ENCODE results near the gene GEMIN4. TPM values are rescaled to one million over a fixed set of nuclear protein-coding genes. Genes with fewer than 3 reads are reported as not detected.
"Not testable (repeated sequence)": the region's sequence is repeated elsewhere in the genome, so short reads cannot be mapped to it uniquely, and the experiment has no call there.

The GEMIN4 gene
- total RNA-seq, 4 donors from 2014 or later: 8.4 to 49.5 (median 16.8) TPM

GRCh38 chr17:792277-792676, 40.2 kb upstream of the GEMIN4 start:
- Histone ChIP-seq H3K27ac (no peak overlapping the region), H3K36me3 (peaks cover 0 to 42% (median 0%) of the 10 kb centered on the region in 3 donors), H3K4me3 (no peak overlapping the region), H3K4me1 (peaks cover 0 to 12% (median 0%) of the 10 kb centered on the region in 4 donors), H3K27me3 (no peaks in the 10 kb centered on the region), H3K9me3 (no peaks in the 10 kb centered on the region)
- TF ChIP-seq CTCF (IDR thresholded peaks at IDR 0.05) (no peak), POLR2A (IDR thresholded peaks at IDR 0.05) (no peak)
- DNase-seq: no peak

GRCh38 chr17:791829-792228, 39.8 kb upstream of the GEMIN4 start:
- Histone ChIP-seq H3K9me3 (no peaks in the 10 kb centered on the region), H3K4me3 (no peak overlapping the region), H3K4me1 (peaks cover 0 to 12% (median 0%) of the 10 kb centered on the region in 4 donors), H3K27me3 (no peaks in the 10 kb centered on the region), H3K36me3 (peaks cover 0 to 42% (median 0%) of the 10 kb centered on the region in 3 donors), H3K27ac (no peak overlapping the region)
- DNase-seq: no peak
- TF ChIP-seq CTCF (IDR thresholded peaks at IDR 0.05) (no peak), POLR2A (IDR thresholded peaks at IDR 0.05) (no peak)

- peaks cover 0 to 42% (median 0%) of the 10 kb centered on the region in 3 donors for H3K36me3 ChIP-seq
- H3K4me1 ChIP-seq: peaks cover 0 to 12% (median 0%) of the 10 kb centered on the region in 4 donors
These were observed 38.8 kb upstream of the GEMIN4 start for GRCh38 chr17:790874-791247.

GRCh38 chr17:789931-790873, 38.1 kb upstream of the GEMIN4 start:
- H3K27ac ChIP-seq, H3K9me3 ChIP-seq, H3K27me3 ChIP-seq, DNase-seq, H3K4me1 ChIP-seq, H3K4me3 ChIP-seq: not testable (repeated sequence)
- peaks cover 0 to 42% (median 0%) of the 10 kb centered on the region in 3 donors for H3K36me3 ChIP-seq

More at GRCh38 chr17:790874-791247, 38.8 kb upstream of the GEMIN4 start:
- not testable (repeated sequence) for H3K27me3 ChIP-seq, H3K27ac ChIP-seq, DNase-seq, H3K4me3 ChIP-seq, H3K9me3 ChIP-seq

GRCh38 chr17:789160-789840, 37.2 kb upstream of the GEMIN4 start:
- H3K4me1 ChIP-seq: peaks cover 0 to 3% (median 0%) of the 10 kb centered on the region in 4 donors
- no peak overlapping the region for H3K27ac ChIP-seq

GRCh38 chr17:788551-788950, 36.5 kb upstream of the GEMIN4 start:
- no peak overlapping the region for H3K27ac ChIP-seq
- peaks cover 0 to 11% (median under 1%) of the 10 kb centered on the region in 4 donors for H3K4me1 ChIP-seq
- TF ChIP-seq POLR2A (IDR thresholded peaks at IDR 0.05): no peak
- no peak for TF ChIP-seq CTCF (IDR thresholded peaks at IDR 0.05)
- no peak for DNase-seq
- no peak overlapping the region for H3K4me3 ChIP-seq
- H3K27me3 ChIP-seq: no peaks in the 10 kb centered on the region
- peaks cover 0 to 42% (median 0%) of the 10 kb centered on the region in 3 donors for H3K36me3 ChIP-seq
- H3K9me3 ChIP-seq: no peaks in the 10 kb centered on the region

More at GRCh38 chr17:789160-789840, 37.2 kb upstream of the GEMIN4 start:
- TF ChIP-seq POLR2A (IDR thresholded peaks at IDR 0.05) (no peak), CTCF (IDR thresholded peaks at IDR 0.05) (no peak)
- no peak for DNase-seq
- H3K4me3 ChIP-seq: no peak overlapping the region
- H3K9me3 ChIP-seq: no peaks in the 10 kb centered on the region
- H3K36me3 ChIP-seq: peaks cover 0 to 42% (median 0%) of the 10 kb centered on the region in 3 donors
- H3K27me3 ChIP-seq: no peaks in the 10 kb centered on the region

All from Peyer's patch (tissue), 4 donors.